HG02763 (cell line): ENCODE results near the gene CD27.
"Not testable (repeated sequence)": the region's sequence is repeated elsewhere in the genome, so short reads cannot be mapped to it uniquely, and the experiment has no call there.

Experiments used
- ATAC-seq: cut with Tn5 transposase; IDR thresholded peaks from one replicate; pipeline ENCODE4 v1.9.1; 2021; ENCODE audit warnings: mild to moderate bottlenecking, moderate library complexity; ENCODE audit not compliant: unreplicated experiment

CD27 gene

GRCh38 chr12:6461401-6462233 lies 16.9 kb downstream of the CD27 start:
- peak; percentile 64 for ATAC-seq

GRCh38 chr12:6462234-6462995 lies 17.7 kb downstream of the CD27 start:
- no peak for ATAC-seq

- ATAC-seq, result no peak
Observed at GRCh38 chr12:6463216-6463615, 18.5 kb downstream of the CD27 start.

GRCh38 chr12:6463858-6464257 lies 19.1 kb downstream of the CD27 start:
- ATAC-seq, result no peak

- ATAC-seq, result no peak
Observed at GRCh38 chr12:6464531-6464930, 19.8 kb downstream of the CD27 start.

GRCh38 chr12:6465467-6466183 lies 20.9 kb downstream of the CD27 start:
- ATAC-seq, result no peak

GRCh38 chr12:6466184-6466573 lies 21.4 kb downstream of the CD27 start:
- ATAC-seq, result no peak

GRCh38 chr12:6466751-6467150 lies 22.0 kb downstream of the CD27 start:
- not testable (repeated sequence) for ATAC-seq

GRCh38 chr12:6467571-6468282 lies 23.0 kb downstream of the CD27 start:
- not testable (repeated sequence) for ATAC-seq

GRCh38 chr12:6468283-6468575 lies 23.5 kb downstream of the CD27 start:
- ATAC-seq, result no peak

- no peak for ATAC-seq
Observed at GRCh38 chr12:6469092-6469491, 24.3 kb downstream of the CD27 start.

- ATAC-seq, result no peak
Observed at GRCh38 chr12:6469609-6470374, 25.0 kb downstream of the CD27 start.

- ATAC-seq, result peak; percentile 87
Observed at GRCh38 chr12:6470375-6471163, 25.8 kb downstream of the CD27 start, which contains the start of gene VAMP1. VAMP1 (minus strand) TSS chr12:6470677; CDS start chr12:6470531, 146 bp downstream.

GRCh38 chr12:6471989-6472360 lies 27.2 kb downstream of the CD27 start:
- ATAC-seq, result no peak

GRCh38 chr12:6472491-6472890 lies 27.7 kb downstream of the CD27 start:
- no peak for ATAC-seq

GRCh38 chr12:6475233-6475975 lies 30.6 kb downstream of the CD27 start:
- not testable (repeated sequence) for ATAC-seq

GRCh38 chr12:6476489-6476888 lies 31.7 kb downstream of the CD27 start:
- ATAC-seq, result no peak

- not testable (repeated sequence) for ATAC-seq
Observed at GRCh38 chr12:6477601-6478377, 33.0 kb downstream of the CD27 start.
